Mesenchymal stem cell (in vitro differentiated cells and primary cell): Measurements from ENCODE around the gene KDM5B.

Source experiments
- DNase-seq: peaks from one replicate; pipeline ENCODE4 v3.0.0-alpha.2; 2013
- H2AFZ ChIP-seq: one replicate; pipeline ENCODE4 v1.6.1; 2013; ENCODE audit warnings: low read depth, mild to moderate bottlenecking, control low read depth, inconsistent platforms, low read length, moderate library complexity
- H2AK5ac ChIP-seq: 2 replicates; pipeline ENCODE4 v1.6.1; 2013; ENCODE audit warnings: low read length, moderate library complexity, mild to moderate bottlenecking, inconsistent platforms; ENCODE audit not compliant: severe bottlenecking
- H2BK120ac ChIP-seq: one replicate; pipeline ENCODE4 v1.6.1; 2013; ENCODE audit warnings: low read depth, mild to moderate bottlenecking, inconsistent platforms, low read length, moderate library complexity
- H2BK12ac ChIP-seq, 2 experiments: one replicate each; pipeline ENCODE4 v1.6.1; 2013; ENCODE audit warnings: inconsistent platforms in 2 of 2, low read length in 2 of 2, mild to moderate bottlenecking in 2 of 2, moderate library complexity in 2 of 2, control low read depth in 1 of 2
- H2BK15ac ChIP-seq: one replicate; pipeline ENCODE4 v1.6.1; 2013; ENCODE audit warnings: mild to moderate bottlenecking, low read depth, inconsistent platforms; ENCODE audit not compliant: poor library complexity, severe bottlenecking
- H2BK5ac ChIP-seq: 2 replicates; pipeline ENCODE4 v1.6.1; 2013; ENCODE audit warnings: low read depth, mild to moderate bottlenecking, low read length, control low read depth, inconsistent platforms; ENCODE audit not compliant: poor library complexity, severe bottlenecking
- H3K14ac ChIP-seq, 2 experiments: one replicate each; pipeline ENCODE4 v1.6.1; 2013; ENCODE audit warnings: inconsistent platforms in 2 of 2, low read length in 2 of 2, control low read depth in 1 of 2, mild to moderate bottlenecking in 1 of 2, moderate library complexity in 1 of 2
- H3K18ac ChIP-seq, 2 experiments: one replicate each; pipeline ENCODE4 v1.6.1; 2013; ENCODE audit warnings: inconsistent platforms in 2 of 2, low read length in 2 of 2, control low read depth in 1 of 2, low read depth in 1 of 2, mild to moderate bottlenecking in 1 of 2
- H3K23ac ChIP-seq, 2 experiments: one replicate each; pipeline ENCODE4 v1.6.1; 2013; ENCODE audit warnings: inconsistent platforms in 2 of 2, low read length in 2 of 2, mild to moderate bottlenecking in 2 of 2, moderate library complexity in 2 of 2, control low read depth in 1 of 2
- H3K27ac ChIP-seq: 2 replicates; pipeline ENCODE4 v1.5.1; 2013; ENCODE audit warnings: mild to moderate bottlenecking, moderate library complexity, low read length, control low read depth, inconsistent platforms; ENCODE audit not compliant: poor library complexity, severe bottlenecking
- H3K27me3 ChIP-seq, 2 experiments: 2 replicates each; pipeline versions ENCODE4 v1.6.1 to v1.7.0; 2013; ENCODE audit warnings: low read length in 2 of 2, mild to moderate bottlenecking in 2 of 2, moderate library complexity in 2 of 2, control low read depth in 1 of 2, inconsistent platforms in 1 of 2; ENCODE audit not compliant: control insufficient read depth in 1 of 2, insufficient read depth in 1 of 2
- H3K36me3 ChIP-seq, 2 experiments: 2 replicates each; pipeline versions ENCODE4 v1.6.1 to v1.7.0; 2013; ENCODE audit warnings: low read length in 2 of 2, control low read depth in 1 of 2, inconsistent platforms in 1 of 2, low read depth in 1 of 2, mild to moderate bottlenecking in 1 of 2; ENCODE audit not compliant: insufficient read depth in 2 of 2, control insufficient read depth in 1 of 2
- H3K4ac ChIP-seq, 2 experiments: one replicate each; pipeline ENCODE4 v1.6.1; 2013; ENCODE audit warnings: inconsistent platforms in 2 of 2, low read length in 2 of 2, mild to moderate bottlenecking in 2 of 2, moderate library complexity in 2 of 2, control low read depth in 1 of 2, low read depth in 1 of 2
- H3K4me1 ChIP-seq: 2 replicates; pipeline ENCODE4 v1.6.1; 2013; ENCODE audit warnings: low read depth, low read length, control low read depth; ENCODE audit not compliant: control insufficient read depth, insufficient read depth
- H3K4me2 ChIP-seq: 2 replicates; pipeline ENCODE4 v1.6.1; 2013; ENCODE audit warnings: low read length, mild to moderate bottlenecking, inconsistent platforms; ENCODE audit not compliant: poor library complexity, severe bottlenecking
- H3K4me3 ChIP-seq, 2 experiments: 2 replicates each; pipeline versions ENCODE4 v1.5.1 to v1.7.0; 2013; ENCODE audit warnings: low read length in 2 of 2, mild to moderate bottlenecking in 2 of 2, control low read depth in 1 of 2, low read depth in 1 of 2; ENCODE audit not compliant: insufficient read depth in 1 of 2
- H3K79me1 ChIP-seq: replicated peaks from 2 replicates; pipeline ENCODE4 v1.6.1; 2013; ENCODE audit warnings: mild to moderate bottlenecking, control low read depth, low read length, inconsistent platforms; ENCODE audit not compliant: poor library complexity, severe bottlenecking
- H3K9ac ChIP-seq: 2 replicates; pipeline ENCODE4 v1.7.0; 2013; ENCODE audit warnings: mild to moderate bottlenecking, low read length, moderate library complexity
- H3K9me3 ChIP-seq: 2 replicates; pipeline ENCODE4 v1.7.0; 2013; ENCODE audit warnings: mild to moderate bottlenecking, low read length; ENCODE audit not compliant: control insufficient read depth
- H4K8ac ChIP-seq: one replicate; pipeline ENCODE4 v1.6.1; 2013; ENCODE audit warnings: inconsistent platforms, mild to moderate bottlenecking, low read length, moderate library complexity
- H4K91ac ChIP-seq: one replicate; pipeline ENCODE4 v1.6.1; 2013; ENCODE audit warnings: mild to moderate bottlenecking, low read length, inconsistent platforms
- WGBS: methylation state at CpG from one replicate; pipeline ENCODE4 v1.1.7; 2013; ENCODE audit warnings: mixed read lengths; 5-methylcytosine and 5-hydroxymethylcytosine counted together

Gene KDM5B

GRCh38 chr1:202812176-202813026, 4.2 kb upstream of the KDM5B start:
- Histone ChIP-seq H3K36me3 (no peaks in the 10 kb centered on the region), H4K91ac (no peak overlapping the region), H2BK120ac (no peak overlapping the region), H3K4me2 (no peak overlapping the region), H2BK12ac (no peak overlapping the region), H2BK5ac (no peak overlapping the region), H3K9ac (no peak overlapping the region), H3K9me3 (no peaks in the 10 kb centered on the region), H3K79me1 (peaks cover 11% of the 10 kb centered on the region), H3K27me3 (peaks cover 6 to 9% of the 10 kb centered on the region in 2 experiments), H3K4ac (no peak overlapping the region), H2AK5ac (peak overlapping the region; percentile 74), H3K4me3 (peak overlapping the region in 1 of 2 experiments; percentile 97), H3K14ac (peak overlapping the region in 1 of 2 experiments; percentile 51), H3K18ac (no peak overlapping the region), H2AFZ (no peak overlapping the region), H2BK15ac (no peak overlapping the region), H3K4me1 (peaks cover 15% of the 10 kb centered on the region), H3K23ac (no peak overlapping the region), H4K8ac (no peak overlapping the region), H3K27ac (no peak overlapping the region)
- WGBS = 65% methylated on average over 9 of the region's 9 CpGs
- no peak for DNase-seq

GRCh38 chr1:202811296-202812175, 3.3 kb upstream of the KDM5B start:
- H3K9ac ChIP-seq = peak overlapping the region; percentile 93
- WGBS = 9% methylated on average over 43 of the region's 43 CpGs
- H2BK12ac ChIP-seq = peak overlapping the region; percentile 43 to 79
- peaks cover 4 to 6% of the 10 kb centered on the region in 2 experiments for H3K27me3 ChIP-seq
- H2AK5ac ChIP-seq = peak overlapping the region; percentile 8
- H3K23ac ChIP-seq = peak overlapping the region in 1 of 2 experiments; percentile 66
- peak overlapping the region; percentile 98 for H4K8ac ChIP-seq
- peaks cover 11% of the 10 kb centered on the region for H3K79me1 ChIP-seq
- H2AFZ ChIP-seq = peak overlapping the region; percentile 75
- H3K9me3 ChIP-seq = no peaks in the 10 kb centered on the region
- H3K18ac ChIP-seq = peak overlapping the region; percentile 97 to 99
- H2BK120ac ChIP-seq = peak overlapping the region; percentile 87
- no peak overlapping the region for H2BK5ac ChIP-seq
- H2BK15ac ChIP-seq = peak overlapping the region; percentile 57
- H4K91ac ChIP-seq = peak overlapping the region; percentile 90
- no peaks in the 10 kb centered on the region for H3K36me3 ChIP-seq
- peak overlapping the region; percentile 76 to 94 for H3K14ac ChIP-seq
- peaks cover 15% of the 10 kb centered on the region for H3K4me1 ChIP-seq
- H3K4me3 ChIP-seq = peak overlapping the region; percentile 84 to 97
- H3K4me2 ChIP-seq = peak overlapping the region; percentile 100
- DNase-seq = peak; percentile 22
- peak overlapping the region; percentile 85 to 92 for H3K4ac ChIP-seq
- H3K27ac ChIP-seq = peak overlapping the region; percentile 17

- H3K23ac ChIP-seq = peak within 1 kb of the TSS in 1 of 2 experiments; percentile 66
- peak within 1 kb of the TSS; percentile 97 to 99 for H3K18ac ChIP-seq
- peak within 1 kb of the TSS; percentile 59 for H2BK5ac ChIP-seq
- peak within 1 kb of the TSS; percentile 85 to 92 for H3K4ac ChIP-seq
- peak within 1 kb of the TSS; percentile 75 for H2AFZ ChIP-seq
- H3K14ac ChIP-seq = peak within 1 kb of the TSS; percentile 76 to 94
- DNase-seq = peak; percentile 98
- under 1% methylated on average over 53 of the region's 53 CpGs for WGBS
- peak within 1 kb of the TSS; percentile 87 for H2BK120ac ChIP-seq
- H3K4me3 ChIP-seq = peak within 1 kb of the TSS; percentile 84 to 97
- H3K27me3 ChIP-seq = peaks cover 2 to 3% of the 10 kb centered on the region in 2 experiments
- H3K27ac ChIP-seq = peak within 1 kb of the TSS; percentile 39
- peak within 1 kb of the TSS; percentile 100 for H3K4me2 ChIP-seq
- H4K91ac ChIP-seq = peak within 1 kb of the TSS; percentile 90
- H4K8ac ChIP-seq = peak within 1 kb of the TSS; percentile 98
- H3K36me3 ChIP-seq = no peaks in the 10 kb centered on the region
- peak within 1 kb of the TSS; percentile 59 to 79 for H2BK12ac ChIP-seq
- peaks cover 11% of the 10 kb centered on the region for H3K79me1 ChIP-seq
- H3K4me1 ChIP-seq = peaks cover 15% of the 10 kb centered on the region
- H3K9ac ChIP-seq = peak within 1 kb of the TSS; percentile 93
- peak within 1 kb of the TSS; percentile 57 for H2BK15ac ChIP-seq
- H3K9me3 ChIP-seq = no peaks in the 10 kb centered on the region
- H2AK5ac ChIP-seq = no peak within 1 kb of the TSS
Observed at GRCh38 chr1:202810615-202811295, 2.5 kb upstream of the KDM5B start, which contains the start of gene PCAT6. Gene PCAT6, plus strand, starts transcription at chr1:202810954.
